Loucy (cell line): ENCODE results near the gene PDLIM3.

Experiments
- H2AFZ ChIP-seq: fragments of 200-600 bp; sonication (generic); 2 replicates; pipeline ENCODE4 v1.6.0; 2016; ENCODE audit warnings: antibody characterized with exemption, mild to moderate bottlenecking, low read length, moderate library complexity
- H3F3A ChIP-seq: fragments of 200-600 bp; 2 replicates; pipeline ENCODE4 v1.6.0; 2016; ENCODE audit warnings: antibody characterized with exemption, low read depth, mild to moderate bottlenecking
- H3K27me3 ChIP-seq: fragments of 200-600 bp; sonication (generic); 2 replicates; pipeline ENCODE4 v1.6.1; 2014; ENCODE audit warnings: low read length, mild to moderate bottlenecking; ENCODE audit not compliant: insufficient read depth, poor library complexity, severe bottlenecking
- H3K36me3 ChIP-seq: fragments of 200-600 bp; sonication (generic); 2 replicates; pipeline ENCODE4 v1.6.1; 2016; ENCODE audit warnings: low read length; ENCODE audit not compliant: insufficient read depth
- H3K4me1 ChIP-seq: fragments of 200-600 bp; sonication (generic); 2 replicates; pipeline ENCODE4 v1.5.1; 2014; ENCODE audit warnings: low read length, mild to moderate bottlenecking; ENCODE audit not compliant: insufficient read depth, poor library complexity, severe bottlenecking
- H3K4me2 ChIP-seq: fragments of 200-600 bp; sonication (generic); 2 replicates; pipeline ENCODE4 v1.6.0; 2014; ENCODE audit warnings: antibody characterized with exemption, low read length, low read depth, mild to moderate bottlenecking; ENCODE audit not compliant: poor library complexity, severe bottlenecking
- H3K4me3 ChIP-seq: fragments of 200-600 bp; sonication (generic); 2 replicates; pipeline ENCODE4 v1.5.1; 2014; ENCODE audit warnings: low read length, mild to moderate bottlenecking, mixed read lengths; ENCODE audit not compliant: poor library complexity, severe bottlenecking
- H3K79me2 ChIP-seq: fragments of 200-600 bp; sonication (generic); 2 replicates; pipeline ENCODE4 v1.6.1; 2014; ENCODE audit warnings: low read length; ENCODE audit not compliant: insufficient read depth
- H3K9ac ChIP-seq: fragments of 200-600 bp; sonication (generic); 2 replicates; pipeline ENCODE4 v1.6.0; 2014; ENCODE audit warnings: mild to moderate bottlenecking, low read depth, low read length, moderate library complexity; ENCODE audit not compliant: poor library complexity, severe bottlenecking
- H3K9me2 ChIP-seq: fragments of 200-600 bp; sonication (generic); replicated peaks from 2 replicates; pipeline ENCODE4 v1.6.1; 2016; ENCODE audit warnings: low read depth, low read length, mixed read lengths
- H3K9me3 ChIP-seq: fragments of 200-600 bp; sonication (generic); 2 replicates; pipeline ENCODE4 v1.6.1; 2014; ENCODE audit warnings: mild to moderate bottlenecking, antibody characterized with exemption, low read length, low read depth; ENCODE audit not compliant: insufficient read depth
- H4K20me1 ChIP-seq: fragments of 200-600 bp; sonication (generic); 2 replicates; pipeline ENCODE4 v1.6.0; 2014; ENCODE audit warnings: antibody characterized with exemption, low read length, mild to moderate bottlenecking; ENCODE audit not compliant: insufficient read depth, poor library complexity, severe bottlenecking
- EZH2phosphoT487 ChIP-seq: fragments of 200-600 bp; IDR thresholded peaks from 2 replicates; pipeline ENCODE4 v1.6.1; 2018; ENCODE audit warnings: antibody characterized with exemption, mild to moderate bottlenecking, moderate library complexity, borderline replicate concordance
- TF ChIP-seq, protein P1 (sequence below): fragments of 200-600 bp; sonication (generic); conservative IDR thresholded peaks from 2 replicates; pipeline ENCODE4 v1.5.1; 2014; ENCODE audit warnings: mild to moderate bottlenecking, antibody characterized with exemption, low read length

PDLIM3 gene

GRCh38 chr4:185565696-185566095 is 30.4 kb upstream of the PDLIM3 start:
- H3K27me3 ChIP-seq, result no peaks in the 10 kb centered on the region
- no peak overlapping the region for H3K4me3 ChIP-seq
- no peak overlapping the region for H2AFZ ChIP-seq
- H3K4me1 ChIP-seq, result no peaks in the 10 kb centered on the region
- H3K9me2 ChIP-seq, result no peaks in the 10 kb centered on the region
- H4K20me1 ChIP-seq, result no peaks in the 10 kb centered on the region
- no peak overlapping the region for H3K4me2 ChIP-seq
- H3K9ac ChIP-seq, result no peak overlapping the region
- H3K36me3 ChIP-seq, result no peaks in the 10 kb centered on the region
- H3F3A ChIP-seq, result no peaks in the 10 kb centered on the region
- no peaks in the 10 kb centered on the region for H3K79me2 ChIP-seq
- H3K9me3 ChIP-seq, result no peaks in the 10 kb centered on the region; the same call in 1 of the 2 replicates
- TF ChIP-seq EZH2phosphoT487, result no peak
- TF ChIP-seq, protein P1, sequence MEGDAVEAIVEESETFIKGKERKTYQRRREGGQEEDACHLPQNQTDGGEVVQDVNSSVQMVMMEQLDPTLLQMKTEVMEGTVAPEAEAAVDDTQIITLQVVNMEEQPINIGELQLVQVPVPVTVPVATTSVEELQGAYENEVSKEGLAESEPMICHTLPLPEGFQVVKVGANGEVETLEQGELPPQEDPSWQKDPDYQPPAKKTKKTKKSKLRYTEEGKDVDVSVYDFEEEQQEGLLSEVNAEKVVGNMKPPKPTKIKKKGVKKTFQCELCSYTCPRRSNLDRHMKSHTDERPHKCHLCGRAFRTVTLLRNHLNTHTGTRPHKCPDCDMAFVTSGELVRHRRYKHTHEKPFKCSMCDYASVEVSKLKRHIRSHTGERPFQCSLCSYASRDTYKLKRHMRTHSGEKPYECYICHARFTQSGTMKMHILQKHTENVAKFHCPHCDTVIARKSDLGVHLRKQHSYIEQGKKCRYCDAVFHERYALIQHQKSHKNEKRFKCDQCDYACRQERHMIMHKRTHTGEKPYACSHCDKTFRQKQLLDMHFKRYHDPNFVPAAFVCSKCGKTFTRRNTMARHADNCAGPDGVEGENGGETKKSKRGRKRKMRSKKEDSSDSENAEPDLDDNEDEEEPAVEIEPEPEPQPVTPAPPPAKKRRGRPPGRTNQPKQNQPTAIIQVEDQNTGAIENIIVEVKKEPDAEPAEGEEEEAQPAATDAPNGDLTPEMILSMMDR, result no peak

DNA sequence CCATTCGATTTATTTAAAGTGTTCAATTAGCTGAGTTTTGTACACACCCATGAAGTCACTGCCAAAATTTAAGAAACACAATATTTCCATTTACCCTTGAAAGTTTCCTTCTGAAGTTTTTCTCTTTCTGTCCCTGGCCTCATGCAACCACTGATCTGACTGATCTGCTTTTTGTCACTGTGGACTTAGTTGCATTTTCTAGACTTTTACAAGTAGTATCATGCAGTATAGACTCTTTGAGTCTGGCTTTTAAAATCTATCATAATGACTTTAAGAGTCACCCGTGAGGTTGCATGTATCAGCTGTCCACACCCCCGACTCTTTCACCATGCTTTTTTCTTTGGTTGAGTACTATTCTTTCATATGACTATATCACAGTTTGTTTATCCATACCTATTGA is 29.0 kb upstream of the PDLIM3 start:
- no peaks in the 10 kb centered on the region for H3K9me2 ChIP-seq
- no peaks in the 10 kb centered on the region for H3K79me2 ChIP-seq
- H3K4me2 ChIP-seq, result no peak overlapping the region
- H4K20me1 ChIP-seq, result no peaks in the 10 kb centered on the region
- H3K27me3 ChIP-seq, result no peaks in the 10 kb centered on the region
- no peaks in the 10 kb centered on the region for H3K4me1 ChIP-seq
- H3K36me3 ChIP-seq, result no peaks in the 10 kb centered on the region
- TF ChIP-seq, protein P1, result no peak
- TF ChIP-seq EZH2phosphoT487, result no peak
- H3K9me3 ChIP-seq, result no peaks in the 10 kb centered on the region; the same call in 1 of the 2 replicates
- H3K4me3 ChIP-seq, result no peak overlapping the region
- H3K9ac ChIP-seq, result no peak overlapping the region
- no peak overlapping the region for H2AFZ ChIP-seq
- H3F3A ChIP-seq, result no peaks in the 10 kb centered on the region

DNA sequence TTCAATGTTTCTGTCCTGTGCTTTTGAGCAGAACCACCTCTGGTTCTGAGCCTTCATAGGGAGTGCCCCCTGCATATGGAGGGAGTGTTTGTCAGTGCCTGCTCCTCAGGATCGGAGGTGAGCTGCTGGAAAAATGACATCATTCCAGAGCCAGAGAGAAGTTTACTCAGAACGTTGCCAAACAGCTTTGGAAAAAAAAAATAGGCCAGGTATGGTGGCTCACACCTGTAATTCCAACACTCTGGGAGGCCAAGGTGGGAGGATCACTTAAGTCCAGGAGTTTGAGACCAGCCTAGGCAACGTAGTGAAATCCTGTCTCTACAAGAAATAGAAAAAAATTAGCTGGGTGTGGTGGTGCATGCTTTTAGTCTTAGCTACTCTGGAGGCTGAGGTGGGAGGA is 27.2 kb upstream of the PDLIM3 start:
- Histone ChIP-seq H3K4me2 (no peak overlapping the region), H3F3A (no peaks in the 10 kb centered on the region), H3K9ac (no peak overlapping the region), H2AFZ (no peak overlapping the region), H3K36me3 (no peaks in the 10 kb centered on the region), H3K27me3 (no peaks in the 10 kb centered on the region), H3K4me3 (no peak overlapping the region), H3K9me3 (no peaks in the 10 kb centered on the region; the same call in 1 of the 2 replicates), H3K4me1 (no peaks in the 10 kb centered on the region), H3K79me2 (no peaks in the 10 kb centered on the region), H4K20me1 (no peaks in the 10 kb centered on the region), H3K9me2 (no peaks in the 10 kb centered on the region)
- TF ChIP-seq, protein P1, result no peak
- no peak for TF ChIP-seq EZH2phosphoT487
